DMS114 treated with DMSO at 0.1 percent for 48 hours (cell line): ENCODE data around the gene C2CD2.
A peak's percentile ranks its signal among the peaks of the same experiment; 100 is the strongest.
"Not testable (repeated sequence)": the region's sequence is repeated elsewhere in the genome, so short reads cannot be mapped to it uniquely, and the experiment has no call there.

Experiments
- DNase-seq: peaks from one replicate; lab custom pipeline; 2025; ENCODE audit not compliant: unreplicated experiment; lab: John Stamatoyannopoulos, UW

Gene C2CD2

GRCh38 chr21:41953831-41954653 lies at the start of gene C2CD2:
C2CD2 (minus strand) TSS chr21:41954018; CDS start chr21:41953648, 370 bp downstream.
- DNase-seq, result peak; percentile 7

GRCh38 chr21:42003051-42003461 lies 49.2 kb upstream of the C2CD2 start:
- DNase-seq, result no peak

- DNase-seq, result no peak
These were observed 48.7 kb upstream of the C2CD2 start for GRCh38 chr21:42002421-42002958.

- DNase-seq, result no peak
These were observed 48.0 kb upstream of the C2CD2 start for GRCh38 chr21:42001781-42002180.

GRCh38 chr21:42000908-42001307 lies 47.1 kb upstream of the C2CD2 start:
- no peak for DNase-seq

- no peak for DNase-seq
These were observed 43.8 kb upstream of the C2CD2 start for GRCh38 chr21:41997657-41998056.

GRCh38 chr21:41995577-41995976 lies 41.8 kb upstream of the C2CD2 start:
- DNase-seq, result no peak

- DNase-seq, result not testable (repeated sequence)
These were observed 40.8 kb upstream of the C2CD2 start for GRCh38 chr21:41994613-41995012.

- DNase-seq, result no peak
These were observed 39.9 kb upstream of the C2CD2 start for GRCh38 chr21:41993744-41994143.

GRCh38 chr21:41992576-41992975 lies 38.8 kb upstream of the C2CD2 start:
- DNase-seq, result no peak

GRCh38 chr21:41991659-41992058 lies 37.8 kb upstream of the C2CD2 start:
- no peak for DNase-seq

- DNase-seq, result no peak
These were observed 35.9 kb upstream of the C2CD2 start for GRCh38 chr21:41989698-41990097.

- DNase-seq, result no peak
These were observed 33.5 kb upstream of the C2CD2 start for GRCh38 chr21:41987310-41987709.

GRCh38 chr21:41985662-41986416 lies 32.0 kb upstream of the C2CD2 start:
- no peak for DNase-seq

GRCh38 chr21:41983229-41983628 lies 29.4 kb upstream of the C2CD2 start:
- DNase-seq, result no peak

GRCh38 chr21:41980561-41980960 lies 26.7 kb upstream of the C2CD2 start:
- DNase-seq, result no peak

GRCh38 chr21:41979751-41980369 lies 26.0 kb upstream of the C2CD2 start:
- DNase-seq, result no peak

- DNase-seq, result no peak
These were observed 25.5 kb upstream of the C2CD2 start for GRCh38 chr21:41979335-41979734.

GRCh38 chr21:41977034-41977950 lies 23.5 kb upstream of the C2CD2 start:
- DNase-seq, result no peak

- DNase-seq, result no peak
These were observed 22.8 kb upstream of the C2CD2 start for GRCh38 chr21:41976611-41977010.
